Stimulated activated CD4-positive, alpha-beta T cell treated with anti-CD3 and anti-CD28 coated beads, Interleukin-15, amount 100 ng/mL, for 48 hours (primary cell): ENCODE data around the gene IL15.
"Not testable (repeated sequence)": the region's sequence is repeated elsewhere in the genome, so short reads cannot be mapped to it uniquely, and the experiment has no call there.

ENCODE experiments used
- DNase-seq, 2 donors: peaks; one replicate each; pipeline ENCODE4 v3.0.0-alpha.2; 2020; ENCODE audit warnings: low read depth in 2 of 2

Gene IL15

GRCh38 chr4:141702472-141703182 lies 66.2 kb downstream of the IL15 start:
- no peak for DNase-seq

- DNase-seq, result no peak
These were observed 67.1 kb downstream of the IL15 start for GRCh38 chr4:141703497-141703896.

- DNase-seq, result no peak
These were observed 68.8 kb downstream of the IL15 start for GRCh38 chr4:141705048-141705746.

GRCh38 chr4:141705747-141706377 lies 69.5 kb downstream of the IL15 start:
- no peak for DNase-seq

GRCh38 chr4:141706445-141706844 lies 70.1 kb downstream of the IL15 start:
- no peak for DNase-seq

- no peak for DNase-seq
These were observed 74.8 kb downstream of the IL15 start for GRCh38 chr4:141711211-141711610.

- no peak for DNase-seq
These were observed 76.8 kb downstream of the IL15 start for GRCh38 chr4:141713185-141713584.

- no peak for DNase-seq
These were observed 77.5 kb downstream of the IL15 start for GRCh38 chr4:141713771-141714445.

GRCh38 chr4:141719585-141719984 lies 83.2 kb downstream of the IL15 start:
- DNase-seq, result no peak

GRCh38 chr4:141721174-141721573 lies 84.8 kb downstream of the IL15 start:
- no peak for DNase-seq

- no peak for DNase-seq
These were observed 88.3 kb downstream of the IL15 start for GRCh38 chr4:141724646-141725045.

- DNase-seq, result no peak
These were observed 91.0 kb downstream of the IL15 start for GRCh38 chr4:141727420-141727819.

GRCh38 chr4:141730805-141731204 lies 94.4 kb downstream of the IL15 start:
- no peak for DNase-seq

- DNase-seq, result no peak
These were observed 95.1 kb downstream of the IL15 start for GRCh38 chr4:141731481-141731880.

- no peak for DNase-seq
These were observed 103.3 kb downstream of the IL15 start for GRCh38 chr4:141739636-141740035.

GRCh38 chr4:141746026-141746425 lies 109.6 kb downstream of the IL15 start:
- DNase-seq, result no peak

- DNase-seq, result not testable (repeated sequence)
These were observed 115.4 kb downstream of the IL15 start for GRCh38 chr4:141751806-141752205.

- no peak for DNase-seq
These were observed 120.9 kb downstream of the IL15 start for GRCh38 chr4:141757287-141757686.

GRCh38 chr4:141759796-141760425 lies 123.5 kb downstream of the IL15 start:
- DNase-seq, result no peak

GRCh38 chr4:141761926-141762325 lies 125.5 kb downstream of the IL15 start:
- no peak for DNase-seq

- no peak for DNase-seq
These were observed 127.0 kb downstream of the IL15 start for GRCh38 chr4:141763374-141763773.

- DNase-seq, result no peak
These were observed 132.6 kb downstream of the IL15 start for GRCh38 chr4:141768954-141769353.
